Heart left ventricle (tissue), 13 donors: ENCODE results near the gene GAS7.

Experiments used
- POLR2A ChIP-seq, 2 donors: fragments of 450-650 bp; IDR thresholded peaks; one replicate each; pipeline ENCODE4 v1.6.1; 2017; ENCODE audit warnings: antibody characterized with exemption in 2 of 2, mild to moderate bottlenecking in 2 of 2, moderate library complexity in 2 of 2
- TF ChIP-seq, protein P1 (sequence below), 12 donors: fragments of 200-600 bp; sonication (generic) in 4 of 12; IDR thresholded peaks; one replicate each; pipeline versions ENCODE4 v1.5.0 to v1.8.0; 2018 to 2022; ENCODE audit warnings: antibody characterized with exemption in 12 of 12, mild to moderate bottlenecking in 5 of 12
- donor health status: ischemic (EF 13 %, LVEDD 7.1; RV severe dilation, severe dysfunction).
- donor health status: DM: no; HTN: yes; CAD: no.
- donor health status: DM: no; HTN: no; CAD: no.
- donor health status: ischemic (EF 25% LVEDD 6.9; RV normal size, moderate dysfunction).
- donor health status: ischemic (EF 25% LVEDD 5.7; RV mildly dilated, moderate dysfunction).
- donor health status: ischemic (EF 35%, LVEDD 5.7; RV mildly dilated, moderate dysfunction).
- donor health status: nonischemic (EF 11% LVEDD 7.7; RV severe dilation, severe dysfunction).
- donor health status: DM: yes; HTN: yes; CAD: no.
- donor health status: PGD.
- donor health status: ischemic (EF 29% LVEDD 5.4; RV normal size, mild dysfunction).
- donor health status: nonischemic (EF 23%, LVEDD 6.1; RV moderate dilation, normal function).

GRCh38 chr17:10034719-10035475 is 163.5 kb downstream of the GAS7 start:
- TF ChIP-seq, protein P1, sequence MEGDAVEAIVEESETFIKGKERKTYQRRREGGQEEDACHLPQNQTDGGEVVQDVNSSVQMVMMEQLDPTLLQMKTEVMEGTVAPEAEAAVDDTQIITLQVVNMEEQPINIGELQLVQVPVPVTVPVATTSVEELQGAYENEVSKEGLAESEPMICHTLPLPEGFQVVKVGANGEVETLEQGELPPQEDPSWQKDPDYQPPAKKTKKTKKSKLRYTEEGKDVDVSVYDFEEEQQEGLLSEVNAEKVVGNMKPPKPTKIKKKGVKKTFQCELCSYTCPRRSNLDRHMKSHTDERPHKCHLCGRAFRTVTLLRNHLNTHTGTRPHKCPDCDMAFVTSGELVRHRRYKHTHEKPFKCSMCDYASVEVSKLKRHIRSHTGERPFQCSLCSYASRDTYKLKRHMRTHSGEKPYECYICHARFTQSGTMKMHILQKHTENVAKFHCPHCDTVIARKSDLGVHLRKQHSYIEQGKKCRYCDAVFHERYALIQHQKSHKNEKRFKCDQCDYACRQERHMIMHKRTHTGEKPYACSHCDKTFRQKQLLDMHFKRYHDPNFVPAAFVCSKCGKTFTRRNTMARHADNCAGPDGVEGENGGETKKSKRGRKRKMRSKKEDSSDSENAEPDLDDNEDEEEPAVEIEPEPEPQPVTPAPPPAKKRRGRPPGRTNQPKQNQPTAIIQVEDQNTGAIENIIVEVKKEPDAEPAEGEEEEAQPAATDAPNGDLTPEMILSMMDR (IDR thresholded peaks at IDR 0.05), result no peak
- TF ChIP-seq POLR2A (IDR thresholded peaks at IDR 0.05), result no peak
